Fibroblast of lung (primary cell): Measurements from ENCODE around the gene NCEH1. TPM values are rescaled to one million over a fixed set of nuclear protein-coding genes. Genes with fewer than 3 reads are reported as not detected.

Experiments
- DNase-seq, 2 donors: peaks; one replicate each; pipeline versions ENCODE4 v3.0.0 to v3.0.0-alpha.2; 2010; ENCODE audit warnings: low read depth in 2 of 2
- H2AFZ ChIP-seq: 2 replicates; pipeline ENCODE4 v1.5.1; 2012; ENCODE audit warnings: low read length, control low read depth, inconsistent platforms
- H3K27ac ChIP-seq: 2 replicates; pipeline ENCODE4 v1.5.1; 2011; ENCODE audit warnings: low read length, control low read depth; ENCODE audit not compliant: insufficient read depth
- H3K27me3 ChIP-seq: 2 replicates; pipeline ENCODE4 v1.5.1; 2011; ENCODE audit warnings: mild to moderate bottlenecking, low read length; ENCODE audit not compliant: control insufficient read depth, insufficient read depth
- H3K36me3 ChIP-seq: 2 replicates; pipeline ENCODE4 v1.5.1; 2011; ENCODE audit warnings: low read length; ENCODE audit not compliant: control insufficient read depth, insufficient read depth
- H3K4me1 ChIP-seq: 2 replicates; pipeline ENCODE4 v1.5.1; 2011; ENCODE audit warnings: low read length; ENCODE audit not compliant: control insufficient read depth, insufficient read depth; ENCODE audit errors: extremely low read depth
- H3K4me2 ChIP-seq: 2 replicates; pipeline ENCODE4 v1.5.1; 2011; ENCODE audit warnings: low read length, control low read depth; ENCODE audit not compliant: insufficient read depth; ENCODE audit errors: extremely low read depth
- H3K4me3 ChIP-seq, 4 experiments: fragments of 200-600 bp in 1 of 4; sonication (generic) in 1 of 4; replicated peaks in 1 of 4; 2 replicates each; pipeline ENCODE4 v1.5.1; 2011 to 2016; ENCODE audit warnings: low read length in 4 of 4, low read depth in 3 of 4, mild to moderate bottlenecking in 3 of 4, control low read depth in 2 of 4, inconsistent platforms in 1 of 4, mixed read lengths in 1 of 4; ENCODE audit not compliant: insufficient read depth in 1 of 4; ENCODE audit errors: control extremely low read depth in 1 of 4
- H3K79me2 ChIP-seq: 2 replicates; pipeline ENCODE4 v1.5.1; 2012; ENCODE audit warnings: mild to moderate bottlenecking, low read length, inconsistent platforms; ENCODE audit not compliant: control insufficient read depth, insufficient read depth
- H3K9ac ChIP-seq: 2 replicates; pipeline ENCODE4 v1.5.1; 2011; ENCODE audit warnings: mild to moderate bottlenecking, low read length, control low read depth; ENCODE audit not compliant: insufficient read depth
- H3K9me3 ChIP-seq: 2 replicates; pipeline ENCODE4 v1.5.1; 2012; ENCODE audit warnings: low read depth, low read length; ENCODE audit not compliant: control insufficient read depth, insufficient read depth
- H4K20me1 ChIP-seq: 2 replicates; pipeline ENCODE4 v1.5.1; 2011; ENCODE audit warnings: low read length; ENCODE audit not compliant: control insufficient read depth, insufficient read depth; ENCODE audit errors: extremely low read depth
- EZH2 ChIP-seq: IDR thresholded peaks from 2 replicates; pipeline ENCODE4 v1.5.1; 2012; ENCODE audit warnings: low read length, control low read depth, mild to moderate bottlenecking; ENCODE audit errors: missing control alignments
- polyA plus RNA-seq, 2 donors: library from polyadenylated mRNA; depleted of rRNA in 1 of 2; stranded (reverse) in 1 of 2; unstranded in 1 of 2; fragments of >200 nt; gene quantifications; 2 replicates each; pipeline ENCODE4 v1.2.1, GENCODE V29; 2011 to 2012; ENCODE audit warnings: missing spikeins in 1 of 2
- total RNA-seq: library from RNA; depleted of rRNA; stranded (reverse); fragments of >200 nt; gene quantifications from 2 replicates; pipeline ENCODE4 v1.2.1, GENCODE V29; 2014
- TF ChIP-seq, protein P1 (sequence below), 2 donors: IDR thresholded peaks in 1 of 2; conservative IDR thresholded peaks in 1 of 2; 1 replicate in 1 of 2; 2 replicates in 1 of 2; pipeline ENCODE4 v1.5.1; 2011 to 2012; ENCODE audit warnings: low read length in 2 of 2, control low read depth in 1 of 2, inconsistent platforms in 1 of 2, low read depth in 1 of 2, mild to moderate bottlenecking in 1 of 2

NCEH1 gene
- total and polyA plus RNA-seq, 2 donors (not counting 1 experiment from before 2014, with no cell fraction given) = 9.9 to 11.4 TPM

DNA sequence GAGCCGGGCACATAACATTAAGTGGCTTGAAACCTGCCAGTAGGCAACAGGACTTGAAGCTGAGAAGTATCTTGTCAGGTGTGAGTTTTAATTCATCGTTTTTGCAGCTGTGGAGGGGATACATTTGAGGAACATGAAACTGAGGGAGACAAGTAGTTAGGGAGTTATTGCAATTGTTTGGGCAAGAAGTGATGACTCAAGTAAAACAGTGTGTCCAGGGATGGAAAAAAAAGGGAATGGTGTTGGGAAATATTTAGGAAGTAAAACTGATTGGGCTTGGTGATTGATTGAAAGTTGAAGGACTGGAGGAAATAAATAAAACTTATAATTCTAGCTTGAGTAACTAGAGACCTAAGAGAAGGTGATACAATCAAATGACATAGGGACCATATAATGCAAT is 85.5 kb downstream of the NCEH1 start:
- Histone ChIP-seq H3K27me3 (no peaks in the 10 kb centered on the region), H3K27ac (no peak overlapping the region)
- DNase-seq = peak; percentile 45 to 68

DNA sequence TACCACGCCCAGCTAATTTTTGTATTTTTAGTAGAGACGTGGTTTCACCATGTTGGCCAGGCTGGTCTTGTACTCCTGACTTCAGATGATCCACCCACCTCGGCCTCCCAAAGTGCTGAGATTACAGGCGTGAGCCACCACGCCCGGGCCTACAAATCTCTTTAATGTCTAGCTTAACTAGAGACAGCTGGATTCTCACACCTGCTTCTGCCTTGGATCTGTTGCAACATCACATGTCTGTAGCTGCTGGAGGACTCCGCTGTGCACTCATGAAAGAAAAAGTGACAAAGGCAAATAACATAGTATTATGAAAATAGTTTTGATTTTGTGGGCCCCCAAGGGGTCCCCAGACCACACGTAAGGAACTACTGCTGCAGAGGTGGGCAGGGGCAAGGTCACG is 85.9 kb downstream of the NCEH1 start:
- DNase-seq = no peak
- H3K79me2 ChIP-seq = no peaks in the 10 kb centered on the region

More for the DNA sequence above, 85.5 kb downstream of the NCEH1 start:
- Histone ChIP-seq H3K4me3 (no peak overlapping the region), H3K36me3 (no peaks in the 10 kb centered on the region), H3K4me2 (no peak overlapping the region), H3K4me1 (peaks cover 18% of the 10 kb centered on the region), H2AFZ (no peak overlapping the region), H3K9ac (no peak overlapping the region), H3K79me2 (no peaks in the 10 kb centered on the region), H4K20me1 (no peaks in the 10 kb centered on the region), H3K9me3 (no peaks in the 10 kb centered on the region)
- TF ChIP-seq, protein P1, sequence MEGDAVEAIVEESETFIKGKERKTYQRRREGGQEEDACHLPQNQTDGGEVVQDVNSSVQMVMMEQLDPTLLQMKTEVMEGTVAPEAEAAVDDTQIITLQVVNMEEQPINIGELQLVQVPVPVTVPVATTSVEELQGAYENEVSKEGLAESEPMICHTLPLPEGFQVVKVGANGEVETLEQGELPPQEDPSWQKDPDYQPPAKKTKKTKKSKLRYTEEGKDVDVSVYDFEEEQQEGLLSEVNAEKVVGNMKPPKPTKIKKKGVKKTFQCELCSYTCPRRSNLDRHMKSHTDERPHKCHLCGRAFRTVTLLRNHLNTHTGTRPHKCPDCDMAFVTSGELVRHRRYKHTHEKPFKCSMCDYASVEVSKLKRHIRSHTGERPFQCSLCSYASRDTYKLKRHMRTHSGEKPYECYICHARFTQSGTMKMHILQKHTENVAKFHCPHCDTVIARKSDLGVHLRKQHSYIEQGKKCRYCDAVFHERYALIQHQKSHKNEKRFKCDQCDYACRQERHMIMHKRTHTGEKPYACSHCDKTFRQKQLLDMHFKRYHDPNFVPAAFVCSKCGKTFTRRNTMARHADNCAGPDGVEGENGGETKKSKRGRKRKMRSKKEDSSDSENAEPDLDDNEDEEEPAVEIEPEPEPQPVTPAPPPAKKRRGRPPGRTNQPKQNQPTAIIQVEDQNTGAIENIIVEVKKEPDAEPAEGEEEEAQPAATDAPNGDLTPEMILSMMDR (conservative IDR thresholded peaks at IDR 0.05 in 1 of 2, IDR thresholded peaks at IDR 0.05 in 1 of 2; ENCODE audit: low read depth in 1 of 2, low read length in 2 of 2) = no peak
- no peak for TF ChIP-seq EZH2

DNA sequence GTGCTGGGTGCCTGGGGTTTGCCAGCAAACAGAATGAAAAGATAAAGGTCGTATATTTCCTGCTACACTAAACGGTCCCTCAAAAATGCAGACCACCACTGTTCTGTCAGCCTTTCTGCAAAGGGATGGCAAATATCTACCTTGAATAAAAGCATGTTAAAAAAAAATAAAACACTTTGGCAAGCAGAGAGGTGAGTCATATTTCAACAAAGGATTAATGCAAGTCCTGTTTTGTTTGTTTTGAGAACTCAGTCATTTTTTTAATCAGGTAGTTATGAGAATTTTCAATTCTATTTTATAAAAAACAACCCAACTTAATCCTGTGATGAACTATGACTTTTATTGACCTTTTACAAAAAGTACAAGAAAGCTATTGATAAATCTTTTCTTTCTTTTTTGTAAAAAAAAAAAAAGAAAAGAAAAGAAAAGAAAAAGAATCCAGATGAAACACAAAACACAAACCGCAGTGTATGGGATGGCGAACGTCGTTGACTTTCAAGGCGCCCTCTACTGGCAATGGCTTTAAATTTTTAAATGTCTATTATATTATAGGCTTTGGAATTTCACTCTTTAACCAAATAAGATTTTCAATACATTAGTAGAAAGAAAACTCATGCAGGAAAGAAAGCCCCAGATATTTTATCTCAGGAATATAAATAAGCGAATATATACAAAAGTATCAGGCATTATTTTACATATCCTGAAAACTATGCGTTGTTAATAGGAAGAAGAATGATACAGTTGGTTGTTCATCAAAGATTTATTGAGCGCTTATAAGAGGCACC is 87.8 kb downstream of the NCEH1 start:
- Histone ChIP-seq H3K36me3 (no peaks in the 10 kb centered on the region), H3K9me3 (no peaks in the 10 kb centered on the region), H3K27me3 (no peaks in the 10 kb centered on the region), H3K4me3 (no peak overlapping the region), H4K20me1 (no peaks in the 10 kb centered on the region), H3K27ac (no peak overlapping the region), H2AFZ (no peak overlapping the region), H3K9ac (no peak overlapping the region), H3K4me2 (peak overlapping the region; percentile 23), H3K79me2 (no peaks in the 10 kb centered on the region), H3K4me1 (peaks cover 14% of the 10 kb centered on the region)
- TF ChIP-seq, protein P1 (conservative IDR thresholded peaks at IDR 0.05 in 1 of 2, IDR thresholded peaks at IDR 0.05 in 1 of 2; ENCODE audit: low read depth in 1 of 2, low read length in 2 of 2) = peak; percentile 52 to 67
- TF ChIP-seq EZH2 = no peak
- DNase-seq = peak; percentile 58 to 77

More for the DNA sequence above, 85.9 kb downstream of the NCEH1 start:
- H3K27ac ChIP-seq = no peak overlapping the region
- no peaks in the 10 kb centered on the region for H3K36me3 ChIP-seq
- H3K4me3 ChIP-seq = no peak overlapping the region
- H3K9me3 ChIP-seq = no peaks in the 10 kb centered on the region
- TF ChIP-seq, protein P1 (conservative IDR thresholded peaks at IDR 0.05 in 1 of 2, IDR thresholded peaks at IDR 0.05 in 1 of 2; ENCODE audit: low read depth in 1 of 2, low read length in 2 of 2) = no peak
- no peak for TF ChIP-seq EZH2
- no peaks in the 10 kb centered on the region for H3K27me3 ChIP-seq
- no peak overlapping the region for H3K9ac ChIP-seq
- no peak overlapping the region for H3K4me2 ChIP-seq
- no peak overlapping the region for H2AFZ ChIP-seq
- peaks cover 18% of the 10 kb centered on the region for H3K4me1 ChIP-seq
- H4K20me1 ChIP-seq = no peaks in the 10 kb centered on the region
